ENCODE data around the gene CREB3L2. TPM values are rescaled to one million over a fixed set of nuclear protein-coding genes. Genes with fewer than 3 reads are reported as not detected.

Gene CREB3L2
- total RNA-seq, 1 experiment from 2014 or later = 60.6 TPM

DNA sequence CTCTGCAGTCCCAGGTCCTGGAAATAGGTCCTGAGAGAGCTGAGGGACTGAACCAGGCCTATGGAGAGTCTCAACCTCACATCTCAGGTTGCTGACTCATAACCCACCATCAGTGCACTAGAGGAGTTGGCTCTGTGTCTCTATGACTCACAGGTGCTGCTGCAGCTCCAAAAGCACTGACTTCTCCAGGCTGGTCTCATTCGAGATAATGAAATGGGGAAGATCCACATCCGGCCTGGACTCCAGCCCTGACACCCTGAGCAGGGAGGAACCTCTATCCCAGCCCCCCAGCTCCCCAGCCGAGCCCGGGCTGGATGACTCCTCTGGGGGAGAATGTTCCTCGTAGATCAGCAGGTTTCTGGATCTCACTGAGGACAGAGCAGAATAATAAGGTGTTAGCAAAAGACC lies 119.6 kb downstream of the CREB3L2 start (continued):
- TF ChIP-seq MXD4 (CRISPR knock-in tag; IDR thresholded peaks at IDR 0.05; ENCODE audit: borderline replicate concordance) (no peak), ZNF121 (CRISPR knock-in tag; IDR thresholded peaks at IDR 0.05) (no peak), ETV6 (CRISPR knock-in tag; IDR thresholded peaks at IDR 0.05) (no peak), MYBL2 (CRISPR knock-in tag; IDR thresholded peaks at IDR 0.05) (no peak)
- TF ChIP-seq, protein P1, sequence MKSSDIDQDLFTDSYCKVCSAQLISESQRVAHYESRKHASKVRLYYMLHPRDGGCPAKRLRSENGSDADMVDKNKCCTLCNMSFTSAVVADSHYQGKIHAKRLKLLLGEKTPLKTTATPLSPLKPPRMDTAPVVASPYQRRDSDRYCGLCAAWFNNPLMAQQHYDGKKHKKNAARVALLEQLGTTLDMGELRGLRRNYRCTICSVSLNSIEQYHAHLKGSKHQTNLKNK (CRISPR knock-in tag; IDR thresholded peaks at IDR 0.05) = no peak

DNA sequence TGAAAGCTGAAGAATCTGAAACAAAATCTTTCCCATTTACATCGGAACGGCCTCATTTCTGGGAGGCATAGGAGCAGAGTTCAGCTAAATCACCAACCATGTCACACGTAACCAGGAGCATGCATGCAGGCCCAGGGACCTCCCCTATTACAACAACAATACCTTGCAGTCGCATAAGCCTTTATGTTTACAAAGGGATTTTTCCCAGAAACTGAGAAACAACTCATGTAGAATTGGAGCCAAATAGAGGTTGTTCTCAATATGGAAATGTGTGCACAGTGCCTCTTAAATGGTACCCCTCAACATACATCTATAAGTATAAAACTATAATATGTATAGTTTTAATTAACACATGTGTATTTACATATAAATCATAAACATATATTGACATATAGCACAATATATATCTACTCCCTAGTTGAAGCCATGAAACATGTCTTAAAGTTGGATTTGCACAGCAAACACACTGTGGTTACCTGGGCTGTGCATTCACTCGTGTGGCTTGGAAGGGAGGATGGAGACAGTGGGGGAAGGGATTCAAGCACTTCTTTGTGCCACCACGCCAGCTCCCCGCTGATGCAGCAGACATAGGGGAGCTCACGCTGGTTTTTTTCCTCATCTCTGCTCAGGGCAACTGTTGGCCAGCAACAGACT lies 120.2 kb downstream of the CREB3L2 start:
- no peak for DNase-seq (ENCODE audit: low spot score)
- no peaks in the 10 kb centered on the region for H3K27me3 Mint-ChIP-seq (ENCODE audit: low read depth)
- ATAC-seq = no peak
- H3K4me1 Mint-ChIP-seq = peaks cover 61% of the 10 kb centered on the region
- CTCF ChIA-PET = no interaction called here
- peaks cover 9% of the 10 kb centered on the region for H3K9me3 Mint-ChIP-seq
- H3K4me3 Mint-ChIP-seq = no peak overlapping the region
- peaks cover 66% of the 10 kb centered on the region for H3K36me3 Mint-ChIP-seq
- POLR2A ChIA-PET = interaction anchor here (0.8 kb wide), 1 partner anchor 9 kb away, joined by 3 read pairs; no protein-coding TSS in a partner anchor
- no peak overlapping the region for H3K27ac Mint-ChIP-seq
- TF ChIP-seq KAT7 (CRISPR knock-in tag; IDR thresholded peaks at IDR 0.05; ENCODE audit: borderline replicate concordance) (no peak), ZNF396 (CRISPR knock-in tag; IDR thresholded peaks at IDR 0.05; ENCODE audit: borderline replicate concordance) (no peak), ZNF263 (CRISPR knock-in tag; IDR thresholded peaks at IDR 0.05; ENCODE audit: low read depth) (no peak), EMX1 (CRISPR knock-in tag; IDR thresholded peaks at IDR 0.05) (no peak), GTF2I (CRISPR knock-in tag; conservative IDR thresholded peaks at IDR 0.05) (no peak)
- TF ChIP-seq, protein P2, sequence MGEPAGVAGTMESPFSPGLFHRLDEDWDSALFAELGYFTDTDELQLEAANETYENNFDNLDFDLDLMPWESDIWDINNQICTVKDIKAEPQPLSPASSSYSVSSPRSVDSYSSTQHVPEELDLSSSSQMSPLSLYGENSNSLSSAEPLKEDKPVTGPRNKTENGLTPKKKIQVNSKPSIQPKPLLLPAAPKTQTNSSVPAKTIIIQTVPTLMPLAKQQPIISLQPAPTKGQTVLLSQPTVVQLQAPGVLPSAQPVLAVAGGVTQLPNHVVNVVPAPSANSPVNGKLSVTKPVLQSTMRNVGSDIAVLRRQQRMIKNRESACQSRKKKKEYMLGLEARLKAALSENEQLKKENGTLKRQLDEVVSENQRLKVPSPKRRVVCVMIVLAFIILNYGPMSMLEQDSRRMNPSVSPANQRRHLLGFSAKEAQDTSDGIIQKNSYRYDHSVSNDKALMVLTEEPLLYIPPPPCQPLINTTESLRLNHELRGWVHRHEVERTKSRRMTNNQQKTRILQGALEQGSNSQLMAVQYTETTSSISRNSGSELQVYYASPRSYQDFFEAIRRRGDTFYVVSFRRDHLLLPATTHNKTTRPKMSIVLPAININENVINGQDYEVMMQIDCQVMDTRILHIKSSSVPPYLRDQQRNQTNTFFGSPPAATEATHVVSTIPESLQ (CRISPR knock-in tag; IDR thresholded peaks at IDR 0.05) = no peak
- TF ChIP-seq, protein P3, sequence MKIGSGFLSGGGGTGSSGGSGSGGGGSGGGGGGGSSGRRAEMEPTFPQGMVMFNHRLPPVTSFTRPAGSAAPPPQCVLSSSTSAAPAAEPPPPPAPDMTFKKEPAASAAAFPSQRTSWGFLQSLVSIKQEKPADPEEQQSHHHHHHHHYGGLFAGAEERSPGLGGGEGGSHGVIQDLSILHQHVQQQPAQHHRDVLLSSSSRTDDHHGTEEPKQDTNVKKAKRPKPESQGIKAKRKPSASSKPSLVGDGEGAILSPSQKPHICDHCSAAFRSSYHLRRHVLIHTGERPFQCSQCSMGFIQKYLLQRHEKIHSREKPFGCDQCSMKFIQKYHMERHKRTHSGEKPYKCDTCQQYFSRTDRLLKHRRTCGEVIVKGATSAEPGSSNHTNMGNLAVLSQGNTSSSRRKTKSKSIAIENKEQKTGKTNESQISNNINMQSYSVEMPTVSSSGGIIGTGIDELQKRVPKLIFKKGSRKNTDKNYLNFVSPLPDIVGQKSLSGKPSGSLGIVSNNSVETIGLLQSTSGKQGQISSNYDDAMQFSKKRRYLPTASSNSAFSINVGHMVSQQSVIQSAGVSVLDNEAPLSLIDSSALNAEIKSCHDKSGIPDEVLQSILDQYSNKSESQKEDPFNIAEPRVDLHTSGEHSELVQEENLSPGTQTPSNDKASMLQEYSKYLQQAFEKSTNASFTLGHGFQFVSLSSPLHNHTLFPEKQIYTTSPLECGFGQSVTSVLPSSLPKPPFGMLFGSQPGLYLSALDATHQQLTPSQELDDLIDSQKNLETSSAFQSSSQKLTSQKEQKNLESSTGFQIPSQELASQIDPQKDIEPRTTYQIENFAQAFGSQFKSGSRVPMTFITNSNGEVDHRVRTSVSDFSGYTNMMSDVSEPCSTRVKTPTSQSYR (CRISPR knock-in tag; IDR thresholded peaks at IDR 0.05) = no peak
- TF ChIP-seq, protein P1 (CRISPR knock-in tag; IDR thresholded peaks at IDR 0.05) = no peak
- TF ChIP-seq, protein P4, sequence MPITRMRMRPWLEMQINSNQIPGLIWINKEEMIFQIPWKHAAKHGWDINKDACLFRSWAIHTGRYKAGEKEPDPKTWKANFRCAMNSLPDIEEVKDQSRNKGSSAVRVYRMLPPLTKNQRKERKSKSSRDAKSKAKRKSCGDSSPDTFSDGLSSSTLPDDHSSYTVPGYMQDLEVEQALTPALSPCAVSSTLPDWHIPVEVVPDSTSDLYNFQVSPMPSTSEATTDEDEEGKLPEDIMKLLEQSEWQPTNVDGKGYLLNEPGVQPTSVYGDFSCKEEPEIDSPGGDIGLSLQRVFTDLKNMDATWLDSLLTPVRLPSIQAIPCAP (CRISPR knock-in tag; IDR thresholded peaks at IDR 0.05) = no peak
- TF ChIP-seq, protein P5, sequence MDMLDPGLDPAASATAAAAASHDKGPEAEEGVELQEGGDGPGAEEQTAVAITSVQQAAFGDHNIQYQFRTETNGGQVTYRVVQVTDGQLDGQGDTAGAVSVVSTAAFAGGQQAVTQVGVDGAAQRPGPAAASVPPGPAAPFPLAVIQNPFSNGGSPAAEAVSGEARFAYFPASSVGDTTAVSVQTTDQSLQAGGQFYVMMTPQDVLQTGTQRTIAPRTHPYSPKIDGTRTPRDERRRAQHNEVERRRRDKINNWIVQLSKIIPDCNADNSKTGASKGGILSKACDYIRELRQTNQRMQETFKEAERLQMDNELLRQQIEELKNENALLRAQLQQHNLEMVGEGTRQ (CRISPR knock-in tag; IDR thresholded peaks at IDR 0.05) = no peak

DNA sequence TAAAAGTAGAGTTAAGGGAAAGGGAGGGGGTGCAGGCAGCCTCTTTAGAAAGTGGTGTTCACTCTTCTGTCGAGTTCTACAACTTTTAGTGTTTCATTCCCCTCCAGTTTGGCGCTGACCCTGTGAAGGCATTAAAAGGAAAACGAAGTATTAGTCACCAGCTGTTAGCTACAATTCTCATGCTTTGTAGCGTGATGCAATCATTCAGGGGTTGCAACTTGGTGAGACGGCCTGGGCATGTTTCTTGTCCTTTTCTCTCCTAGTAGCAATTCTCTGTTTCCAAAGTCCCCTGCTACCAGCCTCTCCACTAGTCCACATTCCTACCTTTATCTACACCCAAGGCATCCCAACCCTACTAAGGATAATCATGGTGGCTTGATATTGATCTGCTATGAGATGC lies 121.5 kb downstream of the CREB3L2 start:
- Mint-ChIP-seq H3K9me3 (peaks cover 9% of the 10 kb centered on the region), H3K36me3 (peaks cover 68% of the 10 kb centered on the region), H3K4me1 (peaks cover 59% of the 10 kb centered on the region), H3K27ac (peak overlapping the region; percentile 96), H3K27me3 (ENCODE audit: low read depth) (no peaks in the 10 kb centered on the region), H3K4me3 (no peak overlapping the region)
- ChIA-PET POLR2A (no interaction called here), CTCF (no interaction called here)
- no peak for ATAC-seq
- no peak for DNase-seq (ENCODE audit: low spot score)
- TF ChIP-seq TP53 (CRISPR knock-in tag; IDR thresholded peaks at IDR 0.05) (no peak), FOXJ3 (CRISPR knock-in tag; IDR thresholded peaks at IDR 0.05; ENCODE audit: borderline replicate concordance) (no peak), NR3C1 (CRISPR knock-in tag; conservative IDR thresholded peaks at IDR 0.05; ENCODE audit: low read depth) (no peak), ESRRA (CRISPR knock-in tag; IDR thresholded peaks at IDR 0.05; ENCODE audit: borderline replicate concordance) (no peak)
- TF ChIP-seq, protein P6, sequence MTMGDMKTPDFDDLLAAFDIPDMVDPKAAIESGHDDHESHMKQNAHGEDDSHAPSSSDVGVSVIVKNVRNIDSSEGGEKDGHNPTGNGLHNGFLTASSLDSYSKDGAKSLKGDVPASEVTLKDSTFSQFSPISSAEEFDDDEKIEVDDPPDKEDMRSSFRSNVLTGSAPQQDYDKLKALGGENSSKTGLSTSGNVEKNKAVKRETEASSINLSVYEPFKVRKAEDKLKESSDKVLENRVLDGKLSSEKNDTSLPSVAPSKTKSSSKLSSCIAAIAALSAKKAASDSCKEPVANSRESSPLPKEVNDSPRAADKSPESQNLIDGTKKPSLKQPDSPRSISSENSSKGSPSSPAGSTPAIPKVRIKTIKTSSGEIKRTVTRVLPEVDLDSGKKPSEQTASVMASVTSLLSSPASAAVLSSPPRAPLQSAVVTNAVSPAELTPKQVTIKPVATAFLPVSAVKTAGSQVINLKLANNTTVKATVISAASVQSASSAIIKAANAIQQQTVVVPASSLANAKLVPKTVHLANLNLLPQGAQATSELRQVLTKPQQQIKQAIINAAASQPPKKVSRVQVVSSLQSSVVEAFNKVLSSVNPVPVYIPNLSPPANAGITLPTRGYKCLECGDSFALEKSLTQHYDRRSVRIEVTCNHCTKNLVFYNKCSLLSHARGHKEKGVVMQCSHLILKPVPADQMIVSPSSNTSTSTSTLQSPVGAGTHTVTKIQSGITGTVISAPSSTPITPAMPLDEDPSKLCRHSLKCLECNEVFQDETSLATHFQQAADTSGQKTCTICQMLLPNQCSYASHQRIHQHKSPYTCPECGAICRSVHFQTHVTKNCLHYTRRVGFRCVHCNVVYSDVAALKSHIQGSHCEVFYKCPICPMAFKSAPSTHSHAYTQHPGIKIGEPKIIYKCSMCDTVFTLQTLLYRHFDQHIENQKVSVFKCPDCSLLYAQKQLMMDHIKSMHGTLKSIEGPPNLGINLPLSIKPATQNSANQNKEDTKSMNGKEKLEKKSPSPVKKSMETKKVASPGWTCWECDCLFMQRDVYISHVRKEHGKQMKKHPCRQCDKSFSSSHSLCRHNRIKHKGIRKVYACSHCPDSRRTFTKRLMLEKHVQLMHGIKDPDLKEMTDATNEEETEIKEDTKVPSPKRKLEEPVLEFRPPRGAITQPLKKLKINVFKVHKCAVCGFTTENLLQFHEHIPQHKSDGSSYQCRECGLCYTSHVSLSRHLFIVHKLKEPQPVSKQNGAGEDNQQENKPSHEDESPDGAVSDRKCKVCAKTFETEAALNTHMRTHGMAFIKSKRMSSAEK (CRISPR knock-in tag; IDR thresholded peaks at IDR 0.05; ENCODE audit: borderline replicate concordance) = no peak
